DMS114 treated with DMSO at 0.1 percent for 48 hours (cell line): ENCODE measurements around the gene AGAP6.
"Not testable (repeated sequence)": the region's sequence is repeated elsewhere in the genome, so short reads cannot be mapped to it uniquely, and the experiment has no call there.

Experiments used
- DNase-seq: peaks from one replicate; lab custom pipeline; 2025; ENCODE audit not compliant: unreplicated experiment; lab: John Stamatoyannopoulos, UW

Gene AGAP6

GRCh38 chr10:49988376-49988775, at the start of gene AGAP6:
Gene AGAP6, plus strand, starts transcription at chr10:49988406. Its CDS starts 310 bp downstream, at chr10:49988716.
- not testable (repeated sequence) for DNase-seq

GRCh38 chr10:49941447-49942338, 46.5 kb upstream of the AGAP6 start, which contains the start of the genes PARG and TIMM23B:
Gene PARG, minus strand, starts transcription at chr10:49942027. Its CDS starts 302 bp downstream, at chr10:49941725.
Gene TIMM23B, plus strand, starts transcription at chr10:49942053. Its CDS starts 142 bp downstream, at chr10:49942195.
- DNase-seq, result peak; percentile 80

GRCh38 chr10:49942339-49942705, 45.9 kb upstream of the AGAP6 start:
- DNase-seq, result not testable (repeated sequence)

- not testable (repeated sequence) for DNase-seq
Observed at GRCh38 chr10:49943607-49944006, 44.6 kb upstream of the AGAP6 start.

GRCh38 chr10:49948142-49948541, 40.1 kb upstream of the AGAP6 start:
- not testable (repeated sequence) for DNase-seq

GRCh38 chr10:49948737-49949136, 39.5 kb upstream of the AGAP6 start:
- not testable (repeated sequence) for DNase-seq

- DNase-seq, result not testable (repeated sequence)
Observed at GRCh38 chr10:49952006-49952405, 36.2 kb upstream of the AGAP6 start.

- DNase-seq, result peak; percentile 15
Observed at GRCh38 chr10:49953122-49953521, 35.1 kb upstream of the AGAP6 start.

GRCh38 chr10:49970331-49970857, 17.8 kb upstream of the AGAP6 start:
- not testable (repeated sequence) for DNase-seq

- DNase-seq, result not testable (repeated sequence)
Observed at GRCh38 chr10:49971466-49971865, 16.7 kb upstream of the AGAP6 start.

GRCh38 chr10:49972094-49972493, 16.1 kb upstream of the AGAP6 start:
- DNase-seq, result not testable (repeated sequence)

- not testable (repeated sequence) for DNase-seq
Observed at GRCh38 chr10:49977756-49978155, 10.4 kb upstream of the AGAP6 start.

GRCh38 chr10:49987207-49987606, 999 bp upstream of the AGAP6 start:
- not testable (repeated sequence) for DNase-seq

GRCh38 chr10:49995321-49995720, 7.1 kb downstream of the AGAP6 start:
- not testable (repeated sequence) for DNase-seq

GRCh38 chr10:50014024-50014423, 25.8 kb downstream of the AGAP6 start:
- DNase-seq, result not testable (repeated sequence)

- DNase-seq, result not testable (repeated sequence)
Observed at GRCh38 chr10:50015596-50016220, 27.5 kb downstream of the AGAP6 start.

GRCh38 chr10:50016926-50017325, 28.7 kb downstream of the AGAP6 start:
- not testable (repeated sequence) for DNase-seq

GRCh38 chr10:50017646-50018045, 29.4 kb downstream of the AGAP6 start:
- not testable (repeated sequence) for DNase-seq

GRCh38 chr10:50019279-50019678, 31.1 kb downstream of the AGAP6 start:
- DNase-seq, result not testable (repeated sequence)

- not testable (repeated sequence) for DNase-seq
Observed at GRCh38 chr10:50020451-50021024, 32.3 kb downstream of the AGAP6 start.

GRCh38 chr10:50021646-50022045, 33.4 kb downstream of the AGAP6 start:
- no peak for DNase-seq
